ENCODE results near the gene ABCG8. TPM values are rescaled to one million over a fixed set of nuclear protein-coding genes. Genes with fewer than 3 reads are reported as not detected.

Gene ABCG8
- total RNA-seq, 6 experiments from 2014 or later, result 30.1 to 116 (median 49.0) TPM

DNA sequence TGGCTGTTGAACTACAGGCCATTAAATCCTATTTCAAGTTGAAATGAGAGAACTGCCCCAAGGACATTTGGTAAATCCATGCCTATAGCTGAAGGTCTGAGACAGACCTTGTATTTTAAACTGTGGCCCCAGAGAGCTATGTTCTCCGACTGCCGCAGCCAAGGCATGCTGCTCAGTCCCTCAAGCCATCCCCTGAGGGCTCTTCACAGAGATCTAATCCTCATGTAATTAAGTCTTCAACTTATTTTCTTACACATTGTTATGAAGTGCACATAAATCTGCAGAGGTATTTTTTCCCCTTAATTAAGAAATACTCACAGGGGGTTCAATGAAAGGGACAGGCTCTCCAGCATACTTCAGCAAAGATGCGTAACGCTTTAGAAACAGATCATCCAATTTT, 50.6 kb downstream of the ABCG8 start:
- no peak for DNase-seq
- TF ChIP-seq, protein P1, sequence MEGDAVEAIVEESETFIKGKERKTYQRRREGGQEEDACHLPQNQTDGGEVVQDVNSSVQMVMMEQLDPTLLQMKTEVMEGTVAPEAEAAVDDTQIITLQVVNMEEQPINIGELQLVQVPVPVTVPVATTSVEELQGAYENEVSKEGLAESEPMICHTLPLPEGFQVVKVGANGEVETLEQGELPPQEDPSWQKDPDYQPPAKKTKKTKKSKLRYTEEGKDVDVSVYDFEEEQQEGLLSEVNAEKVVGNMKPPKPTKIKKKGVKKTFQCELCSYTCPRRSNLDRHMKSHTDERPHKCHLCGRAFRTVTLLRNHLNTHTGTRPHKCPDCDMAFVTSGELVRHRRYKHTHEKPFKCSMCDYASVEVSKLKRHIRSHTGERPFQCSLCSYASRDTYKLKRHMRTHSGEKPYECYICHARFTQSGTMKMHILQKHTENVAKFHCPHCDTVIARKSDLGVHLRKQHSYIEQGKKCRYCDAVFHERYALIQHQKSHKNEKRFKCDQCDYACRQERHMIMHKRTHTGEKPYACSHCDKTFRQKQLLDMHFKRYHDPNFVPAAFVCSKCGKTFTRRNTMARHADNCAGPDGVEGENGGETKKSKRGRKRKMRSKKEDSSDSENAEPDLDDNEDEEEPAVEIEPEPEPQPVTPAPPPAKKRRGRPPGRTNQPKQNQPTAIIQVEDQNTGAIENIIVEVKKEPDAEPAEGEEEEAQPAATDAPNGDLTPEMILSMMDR (IDR thresholded peaks at IDR 0.05), result no peak
- TF ChIP-seq POLR2A (IDR thresholded peaks at IDR 0.05), result no peak
- intact Hi-C loops (cut with DNase I), result no loop called here
- Histone ChIP-seq H3K27ac (no peak overlapping the region), H3K4me3 (no peak overlapping the region), H3K9me3 (no peaks in the 10 kb centered on the region), H3K36me3 (peaks cover 0 to 40% (median 11%) of the 10 kb centered on the region in 4 donors), H3K4me1 (peaks cover 0 to 17% (median 7%) of the 10 kb centered on the region in 4 donors), H3K27me3 (no peaks in the 10 kb centered on the region)
- no peak for ATAC-seq
- WGBS (ENCODE audit: insufficient coverage, low coverage, low lambda C conversion rate, missing lambda C conversion rate), result 93% methylated on average over 4 of the region's 4 CpGs

DNA sequence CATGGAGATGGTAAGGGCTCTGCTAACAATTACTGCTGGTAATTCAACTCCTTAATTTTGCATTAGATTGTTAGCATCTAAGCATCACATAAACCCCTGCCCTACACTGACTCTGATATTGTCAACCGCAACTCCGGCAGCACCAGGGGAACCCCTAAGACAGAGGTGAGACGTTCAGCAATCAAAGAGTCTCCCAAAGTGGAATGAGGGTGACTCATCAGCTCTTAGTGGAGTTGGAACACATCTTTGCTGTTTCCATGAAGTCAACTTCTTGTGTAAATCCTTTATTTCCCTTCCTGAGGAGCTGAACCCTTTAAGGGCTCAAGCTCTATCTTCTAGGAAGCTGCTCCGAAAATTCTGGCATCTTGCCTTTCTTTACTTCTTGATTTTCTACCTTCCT, 52.1 kb downstream of the ABCG8 start:
- WGBS (ENCODE audit: insufficient coverage, low coverage, low lambda C conversion rate, missing lambda C conversion rate), result 80% methylated on average over 1 of the region's 4 CpGs
- no peak overlapping the region for H3K4me3 ChIP-seq
- no peaks in the 10 kb centered on the region for H3K27me3 ChIP-seq
- H3K4me1 ChIP-seq, result peaks cover 0 to 6% (median under 1%) of the 10 kb centered on the region in 4 donors
- no peaks in the 10 kb centered on the region for H3K9me3 ChIP-seq
- no peak overlapping the region for H3K27ac ChIP-seq
- H3K36me3 ChIP-seq, result peaks cover 0 to 45% (median 13%) of the 10 kb centered on the region in 4 donors
- no peak for ATAC-seq
- TF ChIP-seq POLR2A (IDR thresholded peaks at IDR 0.05), result no peak
- TF ChIP-seq, protein P1 (IDR thresholded peaks at IDR 0.05), result no peak
- DNase-seq, result no peak
- intact Hi-C loops (cut with DNase I), result no loop called here

DNA sequence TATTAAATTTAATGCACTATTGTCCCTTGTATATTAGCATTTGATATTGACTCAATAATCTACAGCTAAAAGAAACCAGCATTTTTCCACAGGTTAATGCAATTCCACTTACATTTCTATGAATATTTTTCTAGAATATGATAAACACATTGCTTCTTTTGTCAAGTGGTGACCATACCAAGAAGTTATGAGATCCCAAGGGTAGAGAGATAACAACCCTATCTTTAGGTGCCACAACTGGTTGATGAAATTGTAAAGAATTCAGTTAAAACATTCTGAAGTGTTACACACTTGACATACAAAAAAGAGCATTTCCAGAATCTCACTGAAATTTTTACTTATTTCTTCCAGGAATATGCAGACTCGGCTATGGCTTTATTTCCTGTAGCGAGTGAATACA, 56.0 kb downstream of the ABCG8 start:
- ATAC-seq (no peak), DNase-seq (no peak)
- H3K36me3 ChIP-seq, result peaks cover 0 to 28% (median 13%) of the 10 kb centered on the region in 4 donors
- TF ChIP-seq POLR2A (IDR thresholded peaks at IDR 0.05), result no peak
- TF ChIP-seq, protein P1 (IDR thresholded peaks at IDR 0.05), result no peak
- WGBS (ENCODE audit: insufficient coverage, low coverage, low lambda C conversion rate, missing lambda C conversion rate), result 96% methylated on average over 2 of the region's 2 CpGs
- H3K4me3 ChIP-seq, result no peak overlapping the region
- peaks cover 0 to 16% (median 3%) of the 10 kb centered on the region in 4 donors for H3K4me1 ChIP-seq
- H3K27ac ChIP-seq, result no peak overlapping the region
- intact Hi-C loops (cut with DNase I), result no loop called here
- H3K27me3 ChIP-seq, result no peaks in the 10 kb centered on the region
- no peaks in the 10 kb centered on the region for H3K9me3 ChIP-seq

DNA sequence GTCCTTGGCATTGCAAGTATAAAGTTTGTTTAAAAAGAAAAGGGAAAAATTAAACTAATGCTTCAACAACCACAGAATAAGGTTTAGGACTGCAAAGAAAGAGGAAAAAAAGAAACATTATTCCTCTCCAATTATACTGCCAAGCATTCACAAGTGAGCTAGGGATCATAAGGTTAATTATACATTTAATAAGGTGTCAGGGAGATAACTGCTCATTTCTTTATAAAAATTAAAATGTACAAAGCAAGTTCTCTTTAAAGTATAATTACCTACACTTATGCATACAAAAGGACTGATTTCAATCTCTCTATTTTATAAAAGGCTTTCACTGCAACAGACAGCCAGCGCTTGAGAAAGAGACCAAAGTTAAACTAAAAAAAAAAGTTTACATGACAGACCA, 58.1 kb downstream of the ABCG8 start:
- Histone ChIP-seq H3K27me3 (no peaks in the 10 kb centered on the region), H3K27ac (no peak overlapping the region), H3K9me3 (no peaks in the 10 kb centered on the region), H3K36me3 (peaks cover 0 to 28% (median 4%) of the 10 kb centered on the region in 4 donors), H3K4me3 (no peak overlapping the region), H3K4me1 (peaks cover 0 to 16% (median 3%) of the 10 kb centered on the region in 4 donors)
- ATAC-seq (no peak), DNase-seq (no peak)
- intact Hi-C loops (cut with DNase I), result no loop called here
- 79% methylated on average over 1 of the region's 1 CpG for WGBS (ENCODE audit: insufficient coverage, low coverage, low lambda C conversion rate, missing lambda C conversion rate)
- TF ChIP-seq POLR2A (IDR thresholded peaks at IDR 0.05), result no peak
- TF ChIP-seq, protein P1 (IDR thresholded peaks at IDR 0.05), result no peak

DNA sequence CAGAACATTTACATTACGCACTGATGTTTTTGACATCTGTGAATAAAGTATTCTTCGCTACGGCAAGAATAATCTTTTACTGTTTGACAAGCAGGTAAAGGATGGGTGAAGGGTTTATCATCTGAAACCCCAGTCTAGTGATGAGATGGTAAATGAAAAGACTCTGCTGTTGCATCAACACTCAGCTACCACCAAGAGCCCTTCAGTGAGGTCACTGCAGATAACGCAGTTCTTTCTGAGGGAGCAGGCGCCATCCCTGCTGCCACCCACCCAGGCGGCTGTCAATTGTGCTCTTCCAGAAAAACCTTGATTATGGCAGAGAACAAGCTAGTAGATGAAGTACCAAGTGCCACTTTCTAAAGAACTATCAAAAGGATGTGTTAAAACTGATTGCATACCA, 58.7 kb downstream of the ABCG8 start:
- peaks cover 0 to 28% (median 3%) of the 10 kb centered on the region in 4 donors for H3K36me3 ChIP-seq
- H3K4me3 ChIP-seq, result no peak overlapping the region
- no peaks in the 10 kb centered on the region for H3K27me3 ChIP-seq
- H3K27ac ChIP-seq, result no peak overlapping the region
- WGBS (ENCODE audit: insufficient coverage, low coverage, low lambda C conversion rate, missing lambda C conversion rate), result 93% methylated on average over 5 of the region's 6 CpGs
- no peaks in the 10 kb centered on the region for H3K9me3 ChIP-seq
- ATAC-seq, result no peak
- no peak for DNase-seq
- intact Hi-C loops (cut with DNase I), result no loop called here
- peaks cover 0 to 16% (median 3%) of the 10 kb centered on the region in 4 donors for H3K4me1 ChIP-seq
- no peak for TF ChIP-seq POLR2A (IDR thresholded peaks at IDR 0.05)
- TF ChIP-seq, protein P1 (IDR thresholded peaks at IDR 0.05), result no peak
